ENCODE measurements around the gene RNPEPL1.

DNA sequence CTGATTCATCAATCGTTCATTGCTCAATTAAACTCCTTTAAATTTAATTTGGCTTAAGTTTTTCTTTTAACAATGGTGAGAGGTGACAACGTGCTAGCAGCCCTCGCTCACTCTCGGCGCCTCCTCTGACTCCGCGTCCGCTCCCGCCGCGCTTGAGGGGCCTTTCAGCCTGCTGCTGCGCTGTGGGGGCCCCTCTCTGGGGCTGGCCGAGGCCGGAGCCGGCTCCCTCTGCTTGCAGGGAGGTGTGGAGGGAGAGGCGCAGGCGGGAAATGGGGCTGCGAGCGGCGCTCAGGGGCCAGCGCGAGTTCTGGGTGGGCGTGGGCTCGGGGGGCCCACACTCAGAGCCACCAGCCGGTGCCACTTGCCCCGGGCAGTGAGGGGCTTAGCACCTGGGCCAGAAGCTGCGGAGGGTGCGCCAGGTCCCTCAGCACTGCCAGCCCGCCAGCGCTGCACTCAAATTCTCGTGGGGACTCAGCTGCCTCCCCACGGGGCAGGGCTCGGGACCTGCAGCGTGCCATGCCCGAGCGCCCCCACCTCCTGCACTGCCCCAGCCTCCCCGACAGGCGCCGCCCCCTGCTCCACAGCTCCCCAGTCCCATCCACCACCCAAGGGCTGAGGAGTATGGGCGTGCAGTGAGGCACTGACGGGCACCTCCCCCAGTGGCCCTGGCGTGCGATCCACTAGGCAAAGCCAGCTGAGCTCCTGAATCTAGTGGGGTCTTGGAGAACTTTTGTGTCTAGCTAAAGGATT, 30.1 kb upstream of the RNPEPL1 start:
- TF ChIP-seq, protein P1, sequence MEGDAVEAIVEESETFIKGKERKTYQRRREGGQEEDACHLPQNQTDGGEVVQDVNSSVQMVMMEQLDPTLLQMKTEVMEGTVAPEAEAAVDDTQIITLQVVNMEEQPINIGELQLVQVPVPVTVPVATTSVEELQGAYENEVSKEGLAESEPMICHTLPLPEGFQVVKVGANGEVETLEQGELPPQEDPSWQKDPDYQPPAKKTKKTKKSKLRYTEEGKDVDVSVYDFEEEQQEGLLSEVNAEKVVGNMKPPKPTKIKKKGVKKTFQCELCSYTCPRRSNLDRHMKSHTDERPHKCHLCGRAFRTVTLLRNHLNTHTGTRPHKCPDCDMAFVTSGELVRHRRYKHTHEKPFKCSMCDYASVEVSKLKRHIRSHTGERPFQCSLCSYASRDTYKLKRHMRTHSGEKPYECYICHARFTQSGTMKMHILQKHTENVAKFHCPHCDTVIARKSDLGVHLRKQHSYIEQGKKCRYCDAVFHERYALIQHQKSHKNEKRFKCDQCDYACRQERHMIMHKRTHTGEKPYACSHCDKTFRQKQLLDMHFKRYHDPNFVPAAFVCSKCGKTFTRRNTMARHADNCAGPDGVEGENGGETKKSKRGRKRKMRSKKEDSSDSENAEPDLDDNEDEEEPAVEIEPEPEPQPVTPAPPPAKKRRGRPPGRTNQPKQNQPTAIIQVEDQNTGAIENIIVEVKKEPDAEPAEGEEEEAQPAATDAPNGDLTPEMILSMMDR (conservative IDR thresholded peaks at IDR 0.05; ENCODE audit: low read depth, low read length) = no peak
- TF ChIP-seq EZH2 (IDR thresholded peaks at IDR 0.05; ENCODE audit: low read length, unreplicated experiment) = no peak

All from PC-3 (cell line).